Measurements from ENCODE around the gene SLC25A17.
"Not testable (repeated sequence)": the region's sequence is repeated elsewhere in the genome, so short reads cannot be mapped to it uniquely, and the experiment has no call there.

The SLC25A17 gene

GRCh38 chr22:40845816-40846215, 26.7 kb upstream of the SLC25A17 start:
- H3K36me3 ChIP-seq (ENCODE audit: control insufficient read depth, insufficient read depth, low read length): peaks cover 10% of the 10 kb centered on the region
- not testable (repeated sequence) for H3K27me3 ChIP-seq (ENCODE audit: control insufficient read depth, insufficient read depth, low read length); H3K4me3 ChIP-seq (ENCODE audit: low read length); H3K9ac ChIP-seq (ENCODE audit: low read length); H3K27ac ChIP-seq (ENCODE audit: low read depth, low read length); H3K4me1 ChIP-seq (ENCODE audit: control insufficient read depth, insufficient read depth, low read length)

- no peak overlapping the region for H3K9ac ChIP-seq (ENCODE audit: low read length)
- no peak overlapping the region for H3K27ac ChIP-seq (ENCODE audit: low read depth, low read length)
- H3K36me3 ChIP-seq (ENCODE audit: control insufficient read depth, insufficient read depth, low read length): peaks cover 13% of the 10 kb centered on the region
- H3K4me3 ChIP-seq (ENCODE audit: low read length): no peak overlapping the region
- peaks cover 3% of the 10 kb centered on the region for H3K4me1 ChIP-seq (ENCODE audit: control insufficient read depth, insufficient read depth, low read length)
- no peaks in the 10 kb centered on the region for H3K27me3 ChIP-seq (ENCODE audit: control insufficient read depth, insufficient read depth, low read length)
These were observed 25.8 kb upstream of the SLC25A17 start for GRCh38 chr22:40844951-40845350.

- H3K27me3 ChIP-seq (ENCODE audit: control insufficient read depth, insufficient read depth, low read length): no peaks in the 10 kb centered on the region
- no peak overlapping the region for H3K9ac ChIP-seq (ENCODE audit: low read length)
- no peak overlapping the region for H3K27ac ChIP-seq (ENCODE audit: low read depth, low read length)
- H3K4me3 ChIP-seq (ENCODE audit: low read length): no peak overlapping the region
- peaks cover 19% of the 10 kb centered on the region for H3K36me3 ChIP-seq (ENCODE audit: control insufficient read depth, insufficient read depth, low read length)
- peaks cover 3% of the 10 kb centered on the region for H3K4me1 ChIP-seq (ENCODE audit: control insufficient read depth, insufficient read depth, low read length)
These were observed 19.3 kb upstream of the SLC25A17 start for GRCh38 chr22:40838486-40838885.

GRCh38 chr22:40834619-40835018, 15.5 kb upstream of the SLC25A17 start:
- H3K4me1 ChIP-seq (ENCODE audit: control insufficient read depth, insufficient read depth, low read length): no peaks in the 10 kb centered on the region
- H3K27ac ChIP-seq (ENCODE audit: low read depth, low read length): no peak overlapping the region
- H3K4me3 ChIP-seq (ENCODE audit: low read length): no peak overlapping the region
- H3K36me3 ChIP-seq (ENCODE audit: control insufficient read depth, insufficient read depth, low read length): peaks cover 9% of the 10 kb centered on the region
- no peaks in the 10 kb centered on the region for H3K27me3 ChIP-seq (ENCODE audit: control insufficient read depth, insufficient read depth, low read length)
- H3K9ac ChIP-seq (ENCODE audit: low read length): no peak overlapping the region

GRCh38 chr22:40829131-40829530, 10.0 kb upstream of the SLC25A17 start:
- Histone ChIP-seq H3K4me3 (ENCODE audit: low read length) (no peak overlapping the region), H3K27me3 (ENCODE audit: control insufficient read depth, insufficient read depth, low read length) (no peaks in the 10 kb centered on the region), H3K27ac (ENCODE audit: low read depth, low read length) (no peak overlapping the region), H3K9ac (ENCODE audit: low read length) (no peak overlapping the region), H3K4me1 (ENCODE audit: control insufficient read depth, insufficient read depth, low read length) (no peaks in the 10 kb centered on the region), H3K36me3 (ENCODE audit: control insufficient read depth, insufficient read depth, low read length) (no peaks in the 10 kb centered on the region)

GRCh38 chr22:40826984-40827741, 8.0 kb upstream of the SLC25A17 start:
- Histone ChIP-seq H3K27me3 (ENCODE audit: control insufficient read depth, insufficient read depth, low read length) (no peaks in the 10 kb centered on the region), H3K9ac (ENCODE audit: low read length) (no peak overlapping the region), H3K36me3 (ENCODE audit: control insufficient read depth, insufficient read depth, low read length) (no peaks in the 10 kb centered on the region), H3K4me3 (ENCODE audit: low read length) (no peak overlapping the region), H3K27ac (ENCODE audit: low read depth, low read length) (no peak overlapping the region), H3K4me1 (ENCODE audit: control insufficient read depth, insufficient read depth, low read length) (no peaks in the 10 kb centered on the region)

- not testable (repeated sequence) for H3K4me1 ChIP-seq (ENCODE audit: control insufficient read depth, insufficient read depth, low read length); H3K9ac ChIP-seq (ENCODE audit: low read length); H3K4me3 ChIP-seq (ENCODE audit: low read length); H3K27me3 ChIP-seq (ENCODE audit: control insufficient read depth, insufficient read depth, low read length); H3K27ac ChIP-seq (ENCODE audit: low read depth, low read length); H3K36me3 ChIP-seq (ENCODE audit: control insufficient read depth, insufficient read depth, low read length)
These were observed 7.1 kb upstream of the SLC25A17 start for GRCh38 chr22:40826292-40826691.

- H3K27me3 ChIP-seq (ENCODE audit: control insufficient read depth, insufficient read depth, low read length): no peaks in the 10 kb centered on the region
- no peak overlapping the region for H3K4me3 ChIP-seq (ENCODE audit: low read length)
- no peak overlapping the region for H3K9ac ChIP-seq (ENCODE audit: low read length)
- no peak overlapping the region for H3K27ac ChIP-seq (ENCODE audit: low read depth, low read length)
- H3K36me3 ChIP-seq (ENCODE audit: control insufficient read depth, insufficient read depth, low read length): no peaks in the 10 kb centered on the region
- peaks cover 3% of the 10 kb centered on the region for H3K4me1 ChIP-seq (ENCODE audit: control insufficient read depth, insufficient read depth, low read length)
These were observed 4.3 kb upstream of the SLC25A17 start for GRCh38 chr22:40823426-40823825.

GRCh38 chr22:40819599-40820140, 524 bp upstream of the SLC25A17 start:
- peak overlapping the region; percentile 51 for H3K4me3 ChIP-seq (ENCODE audit: low read length)
- H3K27ac ChIP-seq (ENCODE audit: low read depth, low read length): peak overlapping the region; percentile 2

GRCh38 chr22:40818192-40818746, 877 bp downstream of the SLC25A17 start:
- Histone ChIP-seq H3K27ac (ENCODE audit: low read depth, low read length) (no peak overlapping the region), H3K9ac (ENCODE audit: low read length) (peak overlapping the region; percentile 92), H3K27me3 (ENCODE audit: control insufficient read depth, insufficient read depth, low read length) (no peaks in the 10 kb centered on the region)

More at GRCh38 chr22:40819599-40820140, 524 bp upstream of the SLC25A17 start:
- Histone ChIP-seq H3K27me3 (ENCODE audit: control insufficient read depth, insufficient read depth, low read length) (no peaks in the 10 kb centered on the region), H3K4me1 (ENCODE audit: control insufficient read depth, insufficient read depth, low read length) (peaks cover 15% of the 10 kb centered on the region), H3K36me3 (ENCODE audit: control insufficient read depth, insufficient read depth, low read length) (no peaks in the 10 kb centered on the region), H3K9ac (ENCODE audit: low read length) (no peak overlapping the region)

GRCh38 chr22:40817737-40818136, 1.4 kb downstream of the SLC25A17 start:
- peak overlapping the region; percentile 99 for H3K4me3 ChIP-seq (ENCODE audit: low read length)
- H3K9ac ChIP-seq (ENCODE audit: low read length): no peak overlapping the region
- peaks cover 15% of the 10 kb centered on the region for H3K4me1 ChIP-seq (ENCODE audit: control insufficient read depth, insufficient read depth, low read length)
- no peak overlapping the region for H3K27ac ChIP-seq (ENCODE audit: low read depth, low read length)
- H3K36me3 ChIP-seq (ENCODE audit: control insufficient read depth, insufficient read depth, low read length): no peaks in the 10 kb centered on the region
- no peaks in the 10 kb centered on the region for H3K27me3 ChIP-seq (ENCODE audit: control insufficient read depth, insufficient read depth, low read length)

More at GRCh38 chr22:40818192-40818746, 877 bp downstream of the SLC25A17 start:
- Histone ChIP-seq H3K36me3 (ENCODE audit: control insufficient read depth, insufficient read depth, low read length) (no peaks in the 10 kb centered on the region), H3K4me1 (ENCODE audit: control insufficient read depth, insufficient read depth, low read length) (peaks cover 15% of the 10 kb centered on the region), H3K4me3 (ENCODE audit: low read length) (peak overlapping the region; percentile 99)

GRCh38 chr22:40813912-40814315, 5.2 kb downstream of the SLC25A17 start:
- Histone ChIP-seq H3K9ac (ENCODE audit: low read length) (no peak overlapping the region), H3K4me3 (ENCODE audit: low read length) (no peak overlapping the region), H3K4me1 (ENCODE audit: control insufficient read depth, insufficient read depth, low read length) (peaks cover 15% of the 10 kb centered on the region), H3K27me3 (ENCODE audit: control insufficient read depth, insufficient read depth, low read length) (no peaks in the 10 kb centered on the region), H3K36me3 (ENCODE audit: control insufficient read depth, insufficient read depth, low read length) (no peaks in the 10 kb centered on the region), H3K27ac (ENCODE audit: low read depth, low read length) (no peak overlapping the region)

All from rectal smooth muscle tissue (tissue), 1 donor.